CD4-positive, alpha-beta T cell (primary cell): ENCODE measurements around the gene SYCN. TPM values are rescaled to one million over a fixed set of nuclear protein-coding genes. Genes with fewer than 3 reads are reported as not detected.
"Not testable (repeated sequence)": the region's sequence is repeated elsewhere in the genome, so short reads cannot be mapped to it uniquely, and the experiment has no call there.

ENCODE experiments used
- ATAC-seq: fragments of 200-7000 bp; cut with Tn5 transposase; one replicate; pipeline ENCODE4 v1.10.0; 2022; ENCODE audit warnings: mild to moderate bottlenecking; ENCODE audit not compliant: poor library complexity
- CTCF ChIA-PET: fragments of 350-600 bp; sonication (Branson Sonifier 250); formaldehyde crosslinking; loops from one replicate; lab custom pipeline; 2021; ENCODE audit warnings: antibody characterized with exemption, inconsistent platforms; lab: Charles Lee
- POLR2A ChIA-PET: fragments of 350-600 bp; sonication (Branson Sonifier 250); formaldehyde crosslinking; loops from one replicate; lab custom pipeline; 2021; ENCODE audit warnings: antibody characterized with exemption, inconsistent platforms; lab: Charles Lee
- DNase-seq, 14 experiments: peaks; one replicate each; pipeline ENCODE4 v3.0.0-alpha.2; 2013 to 2020; ENCODE audit warnings: mixed read lengths in 2 of 14
- H3K27ac ChIP-seq, 2 donors: one replicate each; pipeline versions ENCODE4 v1.5.1 to v1.7.0; 2013; ENCODE audit warnings: low read length in 2 of 2, low read depth in 1 of 2, mild to moderate bottlenecking in 1 of 2
- H3K27me3 ChIP-seq, 2 experiments: 1 replicate in 1 of 2; 2 replicates in 1 of 2; pipeline versions ENCODE4 v1.6.1 to v1.7.0; 2013; ENCODE audit warnings: low read length in 2 of 2, control low read depth in 1 of 2, mild to moderate bottlenecking in 1 of 2, moderate library complexity in 1 of 2; ENCODE audit not compliant: insufficient read depth in 2 of 2, control insufficient read depth in 1 of 2
- H3K36me3 ChIP-seq: one replicate; pipeline ENCODE4 v1.6.1; 2013; ENCODE audit warnings: low read length, control low read depth; ENCODE audit not compliant: insufficient read depth
- H3K4me1 ChIP-seq: one replicate; pipeline ENCODE4 v1.6.1; 2013; ENCODE audit warnings: low read length, control low read depth; ENCODE audit not compliant: insufficient read depth
- H3K4me3 ChIP-seq: one replicate; pipeline ENCODE4 v1.5.1; 2013; ENCODE audit warnings: mild to moderate bottlenecking, low read length, moderate library complexity
- H3K9me3 ChIP-seq, 2 experiments: 1 replicate in 1 of 2; 2 replicates in 1 of 2; pipeline versions ENCODE4 v1.6.1 to v1.7.0; 2013; ENCODE audit warnings: low read length in 2 of 2, mild to moderate bottlenecking in 2 of 2, control low read depth in 1 of 2, moderate library complexity in 1 of 2; ENCODE audit not compliant: control insufficient read depth in 1 of 2, insufficient read depth in 1 of 2
- H3K27ac Mint-ChIP-seq: one replicate; pipeline ENCODE4 v1.8.0; 2020; ENCODE audit warnings: mixed read lengths
- H3K27me3 Mint-ChIP-seq: one replicate; pipeline ENCODE4 v1.8.0; 2021; ENCODE audit warnings: mixed read lengths
- H3K36me3 Mint-ChIP-seq: one replicate; pipeline ENCODE4 v1.8.0; 2021; ENCODE audit warnings: low read depth, mixed read lengths
- H3K4me1 Mint-ChIP-seq: one replicate; pipeline ENCODE4 v1.8.0; 2021; ENCODE audit warnings: low read depth, mixed read lengths
- H3K4me3 Mint-ChIP-seq: one replicate; pipeline ENCODE4 v1.8.0; 2020; ENCODE audit warnings: mild to moderate bottlenecking, mixed read lengths
- H3K9me3 Mint-ChIP-seq: one replicate; pipeline ENCODE4 v1.8.0; 2020; ENCODE audit warnings: mixed read lengths
- CTCF ChIP-seq: fragments of 200-600 bp; IDR thresholded peaks from one replicate; pipeline ENCODE4 v1.8.0; 2022; ENCODE audit warnings: antibody characterized with exemption, mild to moderate bottlenecking
- intact Hi-C, 2 experiments: fragments of 100-400 bp; cut with DNase I in 1 of 2; cut with micrococcal nuclease in 1 of 2; formaldehyde crosslinking; loops; one replicate each; pipeline versions ENCODE4 v1.15.1 to v1.9.0; 2023 to 2025; cut with DNase I, micrococcal nuclease
- total RNA-seq, 174 experiments: library from RNA in 2 of 174; stranded (reverse) in 2 of 174; gene quantifications; one replicate each; pipeline ENCODE4 v1.2.3 and lab custom pipeline; 2021 to 2026

SYCN gene
- total RNA-seq, 2 experiments from 2014 or later: not detected

- no peak for TF ChIP-seq CTCF
- peak in 2 of 14 experiments; percentile 23 to 29 for DNase-seq
- peaks cover 0 to 6% of the 10 kb centered on the region in 2 experiments for H3K9me3 ChIP-seq
- CTCF ChIA-PET: no interaction called here
- H3K27me3 ChIP-seq: peaks cover 8 to 11% of the 10 kb centered on the region in 2 experiments
- no peak overlapping the region for H3K4me3 Mint-ChIP-seq
- H3K27ac Mint-ChIP-seq: no peak overlapping the region
- H3K4me1 ChIP-seq: peaks cover 10% of the 10 kb centered on the region
- no peak for ATAC-seq
- H3K36me3 Mint-ChIP-seq: no peaks in the 10 kb centered on the region
- intact Hi-C loops: no loop called here
- H3K27me3 Mint-ChIP-seq: peaks cover 13% of the 10 kb centered on the region
- no peak overlapping the region for H3K27ac ChIP-seq
- POLR2A ChIA-PET: interaction anchor here (0.6 kb wide), 1 partner anchor 10 kb away, joined by 3 read pairs; no protein-coding TSS in a partner anchor
- peaks cover 10% of the 10 kb centered on the region for H3K4me1 Mint-ChIP-seq
- H3K9me3 Mint-ChIP-seq: no peaks in the 10 kb centered on the region
- no peaks in the 10 kb centered on the region for H3K36me3 ChIP-seq
- no peak overlapping the region for H3K4me3 ChIP-seq
Measured at GRCh38 chr19:39247701-39248664, 43.9 kb upstream of the SYCN start.

- no peak overlapping the region for H3K27ac ChIP-seq
- Mint-ChIP-seq H3K27ac (no peak overlapping the region), H3K4me1 (peaks cover 3% of the 10 kb centered on the region), H3K27me3 (peaks cover 13% of the 10 kb centered on the region), H3K9me3 (no peaks in the 10 kb centered on the region), H3K36me3 (no peaks in the 10 kb centered on the region), H3K4me3 (peak overlapping the region; percentile 4)
- ChIA-PET CTCF (no interaction called here), POLR2A (interaction anchor here (0.6 kb wide), 1 partner anchor 9 kb away, joined by 3 read pairs; no protein-coding TSS in a partner anchor)
- H3K4me1 ChIP-seq: peaks cover 10% of the 10 kb centered on the region
- peaks cover 8 to 11% of the 10 kb centered on the region in 2 experiments for H3K27me3 ChIP-seq
- H3K9me3 ChIP-seq: peaks cover 0 to 6% of the 10 kb centered on the region in 2 experiments
- DNase-seq (peak in 6 of 14 experiments; percentile 26 to 57 (median 48)), ATAC-seq (peak; percentile 26)
- peak overlapping the region; percentile 10 for H3K4me3 ChIP-seq
- no peak for TF ChIP-seq CTCF
- no peaks in the 10 kb centered on the region for H3K36me3 ChIP-seq
- intact Hi-C loops: no loop called here
Measured at GRCh38 chr19:39246951-39247669, 43.0 kb upstream of the SYCN start.

- H3K4me1 Mint-ChIP-seq, H3K9me3 Mint-ChIP-seq, H3K4me3 Mint-ChIP-seq, H3K36me3 ChIP-seq, intact Hi-C loops, H3K36me3 Mint-ChIP-seq, H3K27ac ChIP-seq, H3K4me3 ChIP-seq, H3K27ac Mint-ChIP-seq, CTCF ChIA-PET, POLR2A ChIA-PET, ATAC-seq, DNase-seq, H3K9me3 ChIP-seq: not testable (repeated sequence)
- peaks cover 10% of the 10 kb centered on the region for H3K4me1 ChIP-seq
- H3K27me3 Mint-ChIP-seq: peaks cover 13% of the 10 kb centered on the region
- peaks cover 8 to 11% of the 10 kb centered on the region in 2 experiments for H3K27me3 ChIP-seq
Measured at GRCh38 chr19:39245166-39245565, 41.1 kb upstream of the SYCN start.

GRCh38 chr19:39244410-39245100, 40.5 kb upstream of the SYCN start, which contains the start of gene IFNL3:
Gene IFNL3, minus strand, starts transcription at chr19:39245006. Its CDS starts 39 bp downstream, at chr19:39244967.
- H3K27me3 Mint-ChIP-seq: peaks cover 11% of the 10 kb centered on the region
- H3K36me3 ChIP-seq, H3K4me3 ChIP-seq, POLR2A ChIA-PET, intact Hi-C loops, H3K27ac Mint-ChIP-seq, CTCF ChIA-PET, H3K36me3 Mint-ChIP-seq, H3K27ac ChIP-seq, H3K9me3 Mint-ChIP-seq, H3K9me3 ChIP-seq, H3K4me1 Mint-ChIP-seq, H3K4me3 Mint-ChIP-seq, ATAC-seq, DNase-seq: not testable (repeated sequence)
- H3K27me3 ChIP-seq: peaks cover 8 to 11% of the 10 kb centered on the region in 2 experiments
- peaks cover 10% of the 10 kb centered on the region for H3K4me1 ChIP-seq

GRCh38 chr19:39243741-39244140, 39.7 kb upstream of the SYCN start:
- H3K9me3 ChIP-seq, POLR2A ChIA-PET, CTCF ChIA-PET, H3K27ac Mint-ChIP-seq, H3K4me3 ChIP-seq, ATAC-seq, H3K27ac ChIP-seq, intact Hi-C loops, H3K36me3 ChIP-seq, H3K4me3 Mint-ChIP-seq, H3K4me1 Mint-ChIP-seq, H3K9me3 Mint-ChIP-seq, H3K27me3 Mint-ChIP-seq, DNase-seq, H3K36me3 Mint-ChIP-seq: not testable (repeated sequence)
- H3K27me3 ChIP-seq: peaks cover 8 to 11% of the 10 kb centered on the region in 2 experiments
- peaks cover 10% of the 10 kb centered on the region for H3K4me1 ChIP-seq
